HL-60 (cell line): ENCODE measurements around the gene UBA6.

ENCODE experiments used
- CTCF ChIP-seq: IDR thresholded peaks from one replicate; pipeline ENCODE4 v1.5.1; 2011; ENCODE audit warnings: low read length, control low read depth, inconsistent platforms; ENCODE audit not compliant: insufficient read depth
- GABPA ChIP-seq: IDR thresholded peaks from 2 replicates; pipeline ENCODE4 v1.6.1; 2012; ENCODE audit warnings: low read depth
- POLR2AphosphoS5 ChIP-seq: IDR thresholded peaks from 2 replicates; pipeline ENCODE4 v1.6.1; 2012; ENCODE audit warnings: low read depth

GRCh38 chr4:67704843-67705242 lies 3.9 kb upstream of the UBA6 start:
- no peak for TF ChIP-seq CTCF
- TF ChIP-seq POLR2AphosphoS5 = no peak
- no peak for TF ChIP-seq GABPA
